Cardiac muscle cell (in vitro differentiated cells and primary cell): ENCODE data around the gene DBF4. TPM values are rescaled to one million over a fixed set of nuclear protein-coding genes. Genes with fewer than 3 reads are reported as not detected.
A peak's percentile ranks its signal among the peaks of the same experiment; 100 is the strongest.

ENCODE experiments used
- DNase-seq, 2 donors: peaks; one replicate each; pipeline versions ENCODE4 v3.0.0 to v3.0.0-alpha.2; 2010 to 2017; ENCODE audit warnings: low read depth in 1 of 2, low spot score in 1 of 2
- H3K27ac ChIP-seq: fragments of 200-600 bp; sonication (generic); 2 replicates; pipeline ENCODE4 v1.5.1; 2016
- H3K27me3 ChIP-seq: fragments of 200-600 bp; sonication (generic); 2 replicates; pipeline ENCODE4 v1.6.0; 2016; ENCODE audit warnings: control low read depth
- H3K36me3 ChIP-seq: fragments of 200-600 bp; sonication (generic); 2 replicates; pipeline ENCODE4 v1.5.1; 2016; ENCODE audit warnings: control low read depth
- H3K4me1 ChIP-seq: fragments of 200-600 bp; sonication (generic); 2 replicates; pipeline ENCODE4 v1.8.1; 2017; ENCODE audit warnings: low read depth, mild to moderate bottlenecking, mixed run types
- H3K4me3 ChIP-seq: fragments of 200-600 bp; sonication (generic); 2 replicates; pipeline ENCODE4 v1.5.1; 2016; ENCODE audit warnings: mild to moderate bottlenecking
- H3K9me3 ChIP-seq: fragments of 200-600 bp; sonication (generic); 2 replicates; pipeline ENCODE4 v1.5.1; 2017; ENCODE audit warnings: low read depth, mild to moderate bottlenecking, control low read depth
- CTCF ChIP-seq: IDR thresholded peaks from 2 replicates; pipeline ENCODE4 v1.5.1; 2012; ENCODE audit warnings: low read depth, mild to moderate bottlenecking, low read length
- polyA plus RNA-seq: library from polyadenylated mRNA; unstranded; fragments of >200 nt; fragmentation: Nextera tagmentation; extraction: Ambion mirVana; gene quantifications from 2 replicates; pipeline ENCODE4 v1.2.1, GENCODE V29; 2016
- total RNA-seq: library from RNA; depleted of rRNA; stranded (reverse); fragments of >200 nt; gene quantifications from 2 replicates; pipeline ENCODE4 v1.2.3, GENCODE V29; 2016

Gene DBF4
- total and polyA plus RNA-seq, 2 experiments from 2014 or later: 18.1 to 29.4 TPM

- Histone ChIP-seq H3K4me3 (peak overlapping the region; percentile 91), H3K27me3 (no peaks in the 10 kb centered on the region), H3K27ac (peak overlapping the region; percentile 94), H3K9me3 (no peaks in the 10 kb centered on the region), H3K4me1 (peaks cover 22% of the 10 kb centered on the region), H3K36me3 (no peaks in the 10 kb centered on the region)
- TF ChIP-seq CTCF: no peak
- peak in 1 of 2 donors; percentile 6 for DNase-seq
Observed at GRCh38 chr7:87877366-87878040, 1.2 kb downstream of the DBF4 start.

- H3K4me3 ChIP-seq: peak overlapping the region; percentile 91
- DNase-seq: peak in 1 of 2 donors; percentile 46
Observed at GRCh38 chr7:87878208-87878735, 2.0 kb downstream of the DBF4 start.

GRCh38 chr7:87882151-87882937 lies 6.1 kb downstream of the DBF4 start:
- Histone ChIP-seq H3K4me3 (no peak overlapping the region), H3K27me3 (no peaks in the 10 kb centered on the region), H3K36me3 (peaks cover 10% of the 10 kb centered on the region), H3K4me1 (peaks cover 11% of the 10 kb centered on the region), H3K9me3 (no peaks in the 10 kb centered on the region), H3K27ac (no peak overlapping the region)
- DNase-seq: no peak
- no peak for TF ChIP-seq CTCF

More at GRCh38 chr7:87878208-87878735, 2.0 kb downstream of the DBF4 start:
- H3K27ac ChIP-seq: no peak overlapping the region
- peaks cover 22% of the 10 kb centered on the region for H3K4me1 ChIP-seq
- no peak for TF ChIP-seq CTCF
- no peaks in the 10 kb centered on the region for H3K36me3 ChIP-seq
- H3K9me3 ChIP-seq: no peaks in the 10 kb centered on the region
- H3K27me3 ChIP-seq: no peaks in the 10 kb centered on the region

GRCh38 chr7:87885018-87885417 lies 8.7 kb downstream of the DBF4 start:
- Histone ChIP-seq H3K9me3 (no peaks in the 10 kb centered on the region), H3K27ac (no peak overlapping the region), H3K36me3 (peaks cover 27% of the 10 kb centered on the region), H3K4me3 (no peak overlapping the region), H3K4me1 (no peaks in the 10 kb centered on the region), H3K27me3 (no peaks in the 10 kb centered on the region)
- TF ChIP-seq CTCF: no peak
- no peak for DNase-seq

GRCh38 chr7:87886875-87887274 lies 10.6 kb downstream of the DBF4 start:
- Histone ChIP-seq H3K9me3 (no peaks in the 10 kb centered on the region), H3K4me1 (no peaks in the 10 kb centered on the region), H3K36me3 (peaks cover 27% of the 10 kb centered on the region), H3K4me3 (no peak overlapping the region), H3K27ac (no peak overlapping the region), H3K27me3 (no peaks in the 10 kb centered on the region)
- TF ChIP-seq CTCF: peak; percentile 41
- peak; percentile 28 to 64 for DNase-seq
